ENCODE results near the gene BAIAP3.

The BAIAP3 gene

DNA sequence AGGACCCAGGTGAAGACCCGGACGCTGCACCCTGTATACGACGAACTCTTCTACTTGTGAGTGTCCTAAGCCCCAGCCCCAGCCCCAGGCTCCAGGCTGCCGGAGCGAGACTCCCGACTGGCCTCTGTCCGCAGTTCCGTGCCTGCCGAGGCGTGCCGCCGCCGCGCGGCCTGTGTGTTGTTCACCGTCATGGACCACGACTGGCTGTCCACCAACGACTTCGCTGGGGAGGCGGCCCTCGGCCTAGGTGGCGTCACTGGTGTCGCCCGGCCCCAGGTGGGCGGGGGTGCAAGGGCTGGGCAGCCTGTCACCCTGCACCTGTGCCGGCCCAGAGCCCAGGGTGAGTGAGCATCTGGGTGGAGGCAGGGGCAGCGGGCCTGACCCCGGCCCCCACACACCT, 14.5 kb downstream of the BAIAP3 start:
- no peak for DNase-seq

DNA sequence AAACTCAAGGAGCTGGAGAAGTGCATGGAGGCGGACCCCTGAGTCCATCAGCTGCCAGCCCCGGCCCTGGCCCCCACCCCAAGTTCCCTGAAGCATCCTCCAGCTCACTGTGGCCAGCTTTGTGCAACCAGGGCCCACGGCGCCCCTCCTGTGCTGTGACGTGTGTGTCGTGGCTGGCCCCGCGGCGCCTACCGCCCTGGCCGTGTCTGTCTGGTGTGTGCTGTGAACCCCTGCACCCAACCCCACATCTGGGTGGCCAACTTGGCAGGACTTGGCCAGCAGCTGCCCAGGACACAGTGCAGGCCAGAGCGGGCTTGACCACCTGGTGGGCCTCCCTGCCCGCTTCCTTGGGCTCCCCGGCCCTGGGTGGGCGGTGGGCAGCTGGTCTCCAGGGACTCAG, 15.0 kb downstream of the BAIAP3 start:
- no peak for DNase-seq

- no peak for DNase-seq
Observed at GRCh38 chr16:1348926-1349325, 15.5 kb downstream of the BAIAP3 start.

GRCh38 chr16:1349351-1349750, 15.9 kb downstream of the BAIAP3 start:
- DNase-seq = no peak

DNA sequence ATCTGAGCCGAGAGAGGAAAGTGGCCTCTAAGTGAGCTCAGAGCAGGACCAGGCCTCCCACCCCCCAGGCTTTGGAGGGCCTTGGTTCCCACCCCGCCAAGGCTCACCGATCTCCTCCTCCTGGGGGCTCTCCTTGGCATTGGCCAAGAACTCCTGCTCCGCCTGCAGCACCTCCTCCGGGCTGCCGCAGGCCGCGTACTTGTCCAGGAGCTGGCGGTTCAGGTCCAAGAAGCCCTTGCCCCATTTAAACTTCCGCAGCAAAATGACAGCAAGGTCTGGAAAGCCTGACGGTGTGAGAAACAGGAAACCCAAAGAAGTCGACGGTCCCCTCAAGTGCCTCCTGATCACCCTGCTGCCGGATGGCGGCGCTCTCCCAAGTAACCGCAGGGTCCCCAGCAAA, 16.5 kb downstream of the BAIAP3 start:
- DNase-seq = no peak

- DNase-seq = no peak
Observed at GRCh38 chr16:1350691-1351090, 17.2 kb downstream of the BAIAP3 start.

- no peak for DNase-seq
Observed at GRCh38 chr16:1351215-1351581, 17.8 kb downstream of the BAIAP3 start.

DNA sequence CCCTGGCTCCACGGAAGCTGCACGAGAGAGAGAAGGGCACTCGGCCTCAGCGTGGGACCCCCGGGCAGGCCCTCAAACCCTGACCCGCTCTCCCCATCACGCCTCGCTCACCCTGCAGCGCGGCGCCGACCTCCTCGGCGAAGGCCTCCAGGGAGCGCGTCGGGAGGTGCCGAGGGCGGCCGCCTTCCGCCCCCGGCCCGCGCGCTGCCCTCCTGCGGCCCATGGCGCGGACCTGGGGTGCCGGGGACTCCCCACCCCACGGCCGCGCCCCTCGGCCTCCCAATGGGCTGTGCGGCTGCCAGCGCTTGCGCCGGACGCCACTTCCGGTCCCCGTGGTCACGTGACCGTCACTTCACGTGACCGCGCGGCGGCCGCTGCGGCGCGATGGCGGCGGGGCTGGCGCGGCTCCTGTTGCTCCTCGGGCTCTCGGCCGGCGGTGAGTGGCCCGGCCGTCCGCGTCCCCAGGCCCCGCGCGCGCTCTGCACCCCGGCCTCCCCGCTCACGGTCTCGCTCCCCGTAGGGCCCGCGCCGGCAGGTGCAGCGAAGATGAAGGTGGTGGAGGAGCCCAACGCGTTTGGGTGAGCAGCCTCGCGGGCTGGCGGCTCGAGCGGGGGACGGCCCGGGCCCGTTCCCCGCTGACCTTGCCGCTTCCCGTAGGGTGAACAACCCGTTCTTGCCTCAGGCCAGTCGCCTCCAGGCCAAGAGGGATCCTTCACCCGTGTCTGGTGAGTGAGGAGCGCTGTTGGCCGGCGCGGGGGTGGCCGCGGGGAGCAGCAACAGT, 18.3 kb downstream of the BAIAP3 start, which contains the start of the genes GNPTG and TSR3:
Gene GNPTG, plus strand, starts transcription at position 350 of the 781 bp plus-strand sequence. Its CDS starts 35 bp downstream, at position 385.
Gene TSR3, minus strand, starts transcription at position 297 of the 781 bp plus-strand sequence. Its CDS starts 74 bp downstream, at position 223.
- DNase-seq = peak; percentile 86

DNA sequence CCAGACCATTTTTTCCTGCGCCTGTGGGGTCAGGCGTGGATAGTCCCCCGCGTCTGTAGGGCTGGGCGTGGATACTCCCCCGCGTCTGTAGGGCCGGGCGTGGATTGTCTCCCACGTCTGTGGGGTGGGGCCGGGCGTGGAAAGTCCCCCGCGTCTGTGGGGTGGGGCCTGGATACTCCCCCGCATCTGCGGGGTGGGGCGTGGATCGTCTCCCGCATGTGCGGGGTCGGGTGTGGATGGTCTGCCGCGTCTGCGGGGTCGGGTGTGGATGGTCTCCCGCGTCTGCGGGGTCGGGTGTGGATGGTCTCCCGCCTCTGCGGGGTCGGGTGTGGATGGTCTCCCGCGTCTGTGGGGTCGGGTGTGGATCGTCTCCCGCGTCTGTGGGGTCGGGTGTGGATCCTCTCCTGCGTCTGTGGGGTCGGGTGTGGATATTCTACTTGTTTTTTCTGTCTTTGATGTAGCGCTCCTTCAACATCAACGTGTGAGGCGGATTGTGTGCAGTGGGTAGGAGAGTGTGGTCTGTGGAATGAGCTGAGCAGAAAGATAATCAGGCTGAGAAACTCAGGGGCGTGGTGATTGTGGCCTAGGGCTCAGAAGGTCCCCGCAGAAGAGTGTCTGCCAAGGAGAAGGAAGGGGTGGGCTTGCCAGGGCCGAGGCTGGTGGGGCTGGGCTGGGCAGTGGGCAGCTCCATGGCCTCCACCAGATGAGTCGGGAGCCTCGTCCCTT, 21.5 kb downstream of the BAIAP3 start:
- no peak for DNase-seq

DNA sequence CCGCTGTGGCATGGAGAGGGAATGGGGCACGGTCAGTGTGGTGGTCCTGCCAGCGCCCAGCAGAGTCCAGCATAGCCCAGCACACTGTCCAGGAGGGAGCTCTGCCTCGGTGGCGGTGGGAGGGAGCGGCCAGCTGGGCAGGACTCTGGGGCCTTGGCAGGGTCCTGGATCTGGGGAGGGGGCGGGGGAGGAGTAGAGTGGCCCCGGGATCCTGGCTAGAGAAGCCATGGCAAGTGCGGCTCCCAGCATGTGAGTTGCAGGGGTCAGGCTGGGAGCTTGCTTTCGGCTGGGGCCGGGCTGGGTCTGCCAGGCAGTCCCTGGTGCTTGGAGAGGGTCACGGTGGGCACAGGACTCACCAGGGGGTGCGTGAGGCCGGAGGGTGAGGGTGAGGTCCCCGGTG, 22.1 kb downstream of the BAIAP3 start:
- DNase-seq = no peak

DNA sequence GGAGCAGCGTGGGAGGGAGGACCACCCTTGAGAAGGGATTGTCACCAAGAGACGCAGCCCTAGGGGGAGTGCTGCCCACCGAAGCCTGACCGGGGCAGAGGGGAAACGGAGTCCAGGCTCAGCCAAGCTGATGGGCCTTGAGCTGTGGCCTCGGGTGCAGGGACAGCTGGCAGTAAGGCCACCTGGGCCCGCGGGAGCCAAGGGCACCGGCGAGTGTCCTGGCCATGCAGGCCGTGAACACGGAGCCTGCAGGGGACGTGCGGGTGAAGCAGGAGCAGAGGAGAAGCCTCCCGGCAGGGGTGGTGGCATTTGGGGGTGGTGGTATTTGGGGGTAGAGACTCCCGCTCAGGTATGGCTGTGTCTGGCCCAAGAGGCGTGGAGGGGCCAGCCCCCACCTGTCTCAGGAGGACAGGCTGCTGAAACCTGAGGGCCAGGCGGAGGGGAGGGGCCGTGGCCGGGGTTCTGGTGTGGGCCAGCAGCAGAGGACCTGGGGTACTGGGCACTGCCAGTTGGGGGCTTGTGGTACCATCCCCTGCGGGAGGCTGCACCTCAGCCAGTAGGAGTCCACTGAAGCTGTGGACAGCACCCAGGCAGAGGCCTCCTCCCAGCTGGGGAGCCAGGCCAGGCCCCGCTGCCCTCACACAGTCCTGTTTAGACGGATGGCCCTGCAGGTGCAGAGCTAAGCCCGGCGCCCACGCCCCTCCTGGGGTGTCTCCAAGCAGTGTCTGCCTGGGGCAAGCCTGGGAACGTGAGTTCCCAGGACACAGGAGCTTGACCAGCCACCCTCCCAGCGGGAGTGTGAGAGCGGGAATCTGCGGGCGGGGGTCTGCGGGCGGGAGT, 22.8 kb downstream of the BAIAP3 start:
- DNase-seq = no peak

- no peak for DNase-seq
Observed at GRCh38 chr16:1357906-1358566, 24.6 kb downstream of the BAIAP3 start.

DNA sequence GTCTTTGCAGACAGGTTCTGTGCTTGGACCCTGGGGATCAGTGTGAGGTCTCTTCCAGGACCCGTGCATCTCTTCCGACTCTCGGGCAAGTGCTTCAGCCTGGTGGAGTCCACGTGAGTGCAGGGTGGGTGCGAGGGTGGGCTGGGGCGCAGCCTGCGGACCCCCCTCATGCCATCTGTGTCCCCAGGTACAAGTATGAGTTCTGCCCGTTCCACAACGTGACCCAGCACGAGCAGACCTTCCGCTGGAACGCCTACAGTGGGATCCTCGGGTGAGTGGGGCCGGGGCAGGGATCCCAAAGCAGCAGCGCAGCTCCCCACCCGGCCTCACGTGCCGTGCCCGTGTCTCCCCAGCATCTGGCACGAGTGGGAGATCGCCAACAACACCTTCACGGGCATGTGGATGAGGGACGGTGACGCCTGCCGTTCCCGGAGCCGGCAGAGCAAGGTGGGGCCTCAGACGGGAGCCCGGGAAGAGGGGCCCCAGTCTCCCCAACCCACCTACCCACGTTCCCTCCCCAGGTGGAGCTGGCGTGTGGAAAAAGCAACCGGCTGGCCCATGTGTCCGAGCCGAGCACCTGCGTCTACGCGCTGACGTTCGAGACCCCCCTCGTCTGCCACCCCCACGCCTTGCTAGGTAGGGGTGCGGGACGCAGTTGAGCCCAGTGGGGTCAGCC, 28.4 kb downstream of the BAIAP3 start:
- no peak for DNase-seq

DNA sequence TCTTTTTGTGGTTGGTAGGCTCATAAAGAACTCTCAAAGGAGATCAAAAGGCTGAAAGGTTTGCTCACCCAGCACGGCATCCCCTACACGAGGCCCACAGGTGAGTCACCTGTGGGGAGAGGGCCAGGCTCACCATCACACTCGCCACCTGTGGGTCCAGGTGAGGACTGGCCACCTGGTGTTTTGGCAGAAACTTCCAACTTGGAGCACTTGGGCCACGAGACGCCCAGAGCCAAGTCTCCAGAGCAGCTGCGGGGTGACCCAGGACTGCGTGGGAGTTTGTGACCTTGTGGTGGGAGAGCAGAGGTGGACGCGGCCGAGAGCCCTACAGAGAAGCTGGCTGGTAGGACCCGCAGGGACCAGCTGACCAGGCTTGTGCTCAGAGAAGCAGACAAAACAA, 29.4 kb downstream of the BAIAP3 start:
- DNase-seq = no peak

- DNase-seq = peak; percentile 73
Observed at GRCh38 chr16:1363501-1364041, 30.1 kb downstream of the BAIAP3 start.

DNA sequence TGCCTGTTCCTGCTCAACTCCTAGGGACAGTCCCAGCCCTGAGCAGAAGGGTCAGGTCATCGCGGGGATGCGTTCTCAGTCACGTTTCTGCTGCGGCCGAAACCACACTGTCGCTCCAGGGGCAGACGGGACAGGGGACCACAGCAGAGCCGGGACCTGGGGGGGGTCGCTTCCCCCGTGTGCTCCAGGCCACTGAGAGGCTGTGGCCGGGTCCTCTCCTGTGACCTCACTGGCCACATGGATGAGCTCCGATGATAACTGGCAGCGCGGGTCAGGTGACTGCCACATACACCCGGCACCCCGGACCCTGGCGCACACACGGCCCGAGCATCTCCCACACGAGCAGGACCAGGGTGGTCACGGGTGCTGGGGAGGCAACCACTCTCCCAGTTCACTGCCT, 31.1 kb downstream of the BAIAP3 start:
- DNase-seq = no peak

GRCh38 chr16:1366060-1366711, 32.7 kb downstream of the BAIAP3 start:
- DNase-seq = no peak

DNA sequence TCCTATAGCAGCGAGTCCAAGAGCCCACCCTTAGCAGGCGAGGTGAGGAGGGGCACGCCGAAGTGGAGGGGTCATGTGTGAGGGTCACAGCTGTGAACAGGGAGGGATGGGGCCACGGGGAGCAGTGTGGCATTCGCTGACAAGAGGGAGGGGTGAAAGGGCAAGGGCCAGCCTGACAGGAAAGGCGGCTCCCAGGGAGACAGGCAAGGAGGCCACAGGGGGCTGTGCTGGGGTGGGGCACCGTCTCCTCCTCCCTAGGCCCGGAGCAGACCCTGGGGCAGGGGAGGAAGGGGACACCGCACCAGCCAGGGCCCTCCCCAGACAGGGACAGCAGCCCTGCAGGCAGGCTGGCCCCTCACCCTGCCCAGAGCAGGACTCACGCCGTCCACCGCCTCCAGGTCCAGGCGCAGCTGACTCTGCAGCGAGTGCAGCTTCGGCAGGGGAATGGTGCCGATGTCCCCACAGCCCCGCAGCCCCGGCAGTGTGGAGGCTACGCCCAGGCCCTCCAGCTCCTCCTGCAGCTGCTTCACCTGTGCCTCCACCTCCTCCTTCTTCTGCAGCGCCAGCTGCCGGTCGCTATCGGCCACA, 33.4 kb downstream of the BAIAP3 start:
- no peak for DNase-seq

DNA sequence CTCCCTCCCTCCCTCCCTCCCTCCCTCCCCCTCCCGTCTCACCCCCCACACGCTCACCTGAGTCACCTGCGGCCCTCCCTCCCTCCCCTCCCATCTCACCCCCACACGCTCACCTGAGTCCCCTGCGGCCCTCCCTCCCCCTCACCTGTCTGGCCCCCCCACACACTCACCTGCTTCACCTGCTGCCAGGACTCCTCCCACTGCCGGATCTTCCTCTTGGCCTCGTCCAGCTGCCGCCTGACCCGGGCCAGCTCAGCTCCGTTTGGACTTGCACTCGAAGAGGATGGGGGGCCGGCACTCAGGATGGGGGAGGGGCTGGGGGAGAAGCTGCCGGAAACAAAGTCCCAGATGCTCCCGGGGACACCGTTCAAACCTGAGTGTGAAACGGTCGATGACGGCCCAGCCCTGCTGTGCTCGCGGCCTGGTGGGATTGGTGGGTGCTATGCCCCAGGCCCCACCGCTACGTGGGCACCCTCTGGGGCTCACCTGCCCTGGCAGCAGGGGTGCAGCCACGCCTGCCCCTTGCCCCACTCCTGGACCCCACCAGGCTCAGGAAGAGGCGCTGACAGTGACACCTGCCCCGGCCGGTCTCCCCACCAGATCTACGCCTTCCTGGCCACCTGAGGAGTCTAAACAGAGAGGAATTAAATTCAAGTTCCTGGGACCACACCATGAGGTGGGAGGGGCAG, 34.2 kb downstream of the BAIAP3 start:
- DNase-seq = no peak
